K562 (cell line): Measurements from ENCODE around the gene USP8. TPM values are rescaled to one million over a fixed set of nuclear protein-coding genes. Genes with fewer than 3 reads are reported as not detected.
A peak's percentile ranks its signal among the peaks of the same experiment; 100 is the strongest.

Experiments used
- ATF3 ChIP-seq, 2 experiments: fragments of 450-650 bp in 1 of 2; sonication (generic) in 1 of 2; formaldehyde crosslinking in 1 of 2; IDR thresholded peaks in 1 of 2; conservative IDR thresholded peaks in 1 of 2; 2 replicates each; pipeline versions ENCODE4 v1.6.1 to v1.8.1; 2016 to 2023; ENCODE audit warnings: mild to moderate bottlenecking in 2 of 2, moderate library complexity in 2 of 2, inconsistent platforms in 1 of 2, missing genetic modification reagents in 1 of 2
- CEBPG ChIP-seq, 3 experiments: fragments of 200-800 bp in 1 of 3; sonication (Bioruptor generic) in 1 of 3; sonication (generic) in 1 of 3; formaldehyde crosslinking in 1 of 3; IDR thresholded peaks in 2 of 3; conservative IDR thresholded peaks in 1 of 3; 2 replicates each; pipeline versions ENCODE4 v1.6.1 to v1.8.0; 2016 to 2022; ENCODE audit warnings: missing compliant biosample characterization in 2 of 3, missing genetic modification characterization in 2 of 3, mild to moderate bottlenecking in 1 of 3, missing genetic modification reagents in 1 of 3
- CREB1 ChIP-seq, 2 experiments: sonication (generic) in 1 of 2; formaldehyde crosslinking in 1 of 2; IDR thresholded peaks; 2 replicates each; pipeline versions ENCODE4 v1.6.1 to v1.8.0; 2012 to 2022; ENCODE audit warnings: inconsistent platforms in 1 of 2, mild to moderate bottlenecking in 1 of 2, missing genetic modification reagents in 1 of 2, moderate library complexity in 1 of 2
- CREM ChIP-seq: IDR thresholded peaks from 2 replicates; pipeline ENCODE4 v1.6.1; 2014; ENCODE audit warnings: antibody characterized with exemption, low read depth
- DDX20 ChIP-seq: fragments of 450-650 bp; IDR thresholded peaks from 2 replicates; pipeline ENCODE4 v1.6.1; 2016; ENCODE audit warnings: missing genetic modification characterization, low read depth, mild to moderate bottlenecking, missing compliant biosample characterization, moderate library complexity
- FOSL1 ChIP-seq: fragments of 200-800 bp; sonication (Bioruptor generic); conservative IDR thresholded peaks from 2 replicates; pipeline ENCODE4 v1.6.1; 2016; ENCODE audit warnings: missing genetic modification characterization, missing compliant biosample characterization
- HIVEP1 ChIP-seq: fragments of 250-450 bp; sonication (Bioruptor Pico); IDR thresholded peaks from 2 replicates; pipeline ENCODE4 v1.4.0; 2020; ENCODE audit warnings: mild to moderate bottlenecking
- HLTF ChIP-seq: fragments of 450-650 bp; IDR thresholded peaks from 2 replicates; pipeline ENCODE4 v1.6.1; 2016
- JUN ChIP-seq, 2 experiments: sonication (generic) in 1 of 2; formaldehyde crosslinking in 1 of 2; IDR thresholded peaks; 2 replicates each; pipeline versions ENCODE4 v1.6.1 to v1.8.0; 2012 to 2022; ENCODE audit warnings: borderline replicate concordance in 2 of 2, mild to moderate bottlenecking in 2 of 2, improper control_type of control experiment in 1 of 2, low read depth in 1 of 2, low read length in 1 of 2, missing genetic modification reagents in 1 of 2
- MEF2D ChIP-seq: conservative IDR thresholded peaks from 2 replicates; pipeline ENCODE4 v1.6.1; 2016; ENCODE audit warnings: low read depth, missing genetic modification characterization, missing compliant biosample characterization
- SREBF2 ChIP-seq: sonication (generic); formaldehyde crosslinking; IDR thresholded peaks from 2 replicates; pipeline ENCODE4 v1.4.0; 2020; ENCODE audit warnings: mild to moderate bottlenecking, missing genetic modification reagents
- TEAD1 ChIP-seq, 2 experiments: fragments of 450-650 bp in 1 of 2; sonication (generic) in 1 of 2; formaldehyde crosslinking; IDR thresholded peaks; 2 replicates each; pipeline versions ENCODE4 v1.4.0 to v1.8.0; 2020 to 2022; ENCODE audit warnings: mild to moderate bottlenecking in 2 of 2, missing genetic modification reagents in 1 of 2
- TFAP4 ChIP-seq: sonication (generic); formaldehyde crosslinking; IDR thresholded peaks from 2 replicates; pipeline ENCODE4 v1.8.0; 2022; ENCODE audit warnings: missing genetic modification reagents, mild to moderate bottlenecking, moderate library complexity, borderline replicate concordance
- THRB ChIP-seq: fragments of 450-650 bp; formaldehyde crosslinking; conservative IDR thresholded peaks from 2 replicates; pipeline ENCODE4 v1.4.0; 2022; ENCODE audit warnings: mild to moderate bottlenecking, missing genetic modification characterization
- ZC3H4 ChIP-seq: sonication (generic); formaldehyde crosslinking; IDR thresholded peaks from 2 replicates; pipeline ENCODE4 v1.9.0; 2021; ENCODE audit warnings: missing genetic modification reagents, borderline replicate concordance
- ZFP30 ChIP-seq: fragments of 250-450 bp; sonication (Bioruptor Pico); IDR thresholded peaks from 2 replicates; pipeline ENCODE4 v1.8.0; 2022; ENCODE audit warnings: moderate library complexity, mild to moderate bottlenecking, inconsistent platforms, borderline replicate concordance
- ZNF175 ChIP-seq: fragments of 200-800 bp; sonication (Bioruptor generic); IDR thresholded peaks from 2 replicates; pipeline ENCODE4 v1.6.1; 2016; ENCODE audit warnings: low read depth, mild to moderate bottlenecking, missing genetic modification characterization, missing compliant biosample characterization
- ZNF592 ChIP-seq: fragments of 450-650 bp; IDR thresholded peaks from 2 replicates; pipeline ENCODE4 v1.6.1; 2017; ENCODE audit warnings: antibody characterized with exemption, mild to moderate bottlenecking
- polyA plus RNA-seq, 8 experiments: library from polyadenylated mRNA; depleted of rRNA in 4 of 8; stranded (reverse) in 5 of 8; unstranded in 3 of 8; fragments of >200 nt; fragmentation: Nextera tagmentation in 2 of 8; fragmentation: Illumina TruSeq in 1 of 8; extraction: Ambion mirVana in 2 of 8; extraction: Trizol in 1 of 8; gene quantifications; 2 replicates each; pipeline versions ENCODE4 v1.2.1 to v1.2.3, GENCODE V29; 2011 to 2014; ENCODE audit warnings: inconsistent platforms in 1 of 8, missing spikeins in 1 of 8
- total RNA-seq, 7 experiments: library from RNA; depleted of rRNA in 6 of 7; stranded (reverse); fragments of >200 nt in 6 of 7; fragmentation: Illumina TruSeq in 2 of 7; extraction: Trizol in 2 of 7; gene quantifications; 2 replicates each; pipeline versions ENCODE4 v1.2.1 to v1.2.3, GENCODE V29; 2011 to 2021; ENCODE audit warnings: low replicate concordance in 1 of 7

The USP8 gene
- total and polyA plus RNA-seq, 9 of the 15 experiments (the other 6 are each of a cell fraction or from before 2014, with no cell fraction given) = 35.1 to 58.4 (median 46.1) TPM

GRCh38 chr15:50418041-50418583 is 6.1 kb upstream of the USP8 start (continued):
- TF ChIP-seq ZNF592 = peak; percentile 32; the same call in 1 of the 2 replicates
- 0 out of 2 replicates have a peak, but pooled peaks have one; percentile 28 for TF ChIP-seq MEF2D (tag)
- 0 out of 4 replicates have a peak, but pooled peaks of 1 of the 2 experiments have one; percentile 5 for TF ChIP-seq TEAD1 (CRISPR knock-in tag; IDR thresholded peaks at IDR 0.05)
- peak; percentile 29; the same call in 1 of the 2 replicates for TF ChIP-seq TFAP4
- no peak for TF ChIP-seq ZC3H4
- no peak for TF ChIP-seq DDX20 (tag)
- TF ChIP-seq CEBPG (CRISPR knock-in tag; IDR thresholded peaks at IDR 0.05) = peak; percentile 91
- peak; percentile 25 to 96; a peak in 3 of 4 replicates for TF ChIP-seq CEBPG (tag; conservative IDR thresholded peaks at IDR 0.05 in 1 of 2, IDR thresholded peaks at IDR 0.05 in 1 of 2)
- no peak for TF ChIP-seq CREB1 (IDR thresholded peaks at IDR 0.05)
- TF ChIP-seq CREB1 (CRISPR knock-in tag; IDR thresholded peaks at IDR 0.05) = peak; percentile 58
- peak; percentile 23; the same call in 1 of the 2 replicates for TF ChIP-seq JUN (IDR thresholded peaks at IDR 0.05; ENCODE audit: borderline replicate concordance, low read depth, low read length)
- TF ChIP-seq JUN (CRISPR knock-in tag; IDR thresholded peaks at IDR 0.05; ENCODE audit: borderline replicate concordance) = no peak
- TF ChIP-seq HLTF = no peak
- peak; percentile 53 for TF ChIP-seq CREM
- TF ChIP-seq HIVEP1 (CRISPR knock-in tag) = peak; percentile 66; the same call in 1 of the 2 replicates
- TF ChIP-seq ZFP30 (CRISPR knock-in tag) = no peak
- TF ChIP-seq FOSL1 (tag) = peak; percentile 45
- TF ChIP-seq ATF3 (IDR thresholded peaks at IDR 0.05) = peak; percentile 93
- no peak for TF ChIP-seq ATF3 (CRISPR knock-in tag; conservative IDR thresholded peaks at IDR 0.05)
- TF ChIP-seq ZNF175 (CRISPR knock-in tag) = peak; percentile 93
- no peak for TF ChIP-seq SREBF2 (CRISPR knock-in tag)
- TF ChIP-seq THRB = no peak
